Heart left ventricle (tissue), 16 donors: ENCODE data around the gene WDR83. TPM values are rescaled to one million over a fixed set of nuclear protein-coding genes. Genes with fewer than 3 reads are reported as not detected.

Source experiments
- ATAC-seq, 4 donors: fragments of 200-7000 bp; cut with Tn5 transposase; one replicate each; pipeline ENCODE4 v1.9.1; 2020 to 2022; ENCODE audit warnings: moderate library complexity in 4 of 4, mild to moderate bottlenecking in 3 of 4, moderate number of reproducible peaks in 1 of 4
- DNase-seq, 5 donors: peaks; one replicate each; pipeline ENCODE4 v3.0.0-alpha.2; 2020
- H3K27ac ChIP-seq, 12 donors: fragments of 200-600 bp; sonication (generic) in 4 of 12; one replicate each; pipeline versions ENCODE4 v1.5.0 to v1.8.0; 2016 to 2022; ENCODE audit warnings: mild to moderate bottlenecking in 2 of 12
- H3K27me3 ChIP-seq, 9 donors: fragments of 200-600 bp; sonication (generic) in 2 of 9; one replicate each; pipeline versions ENCODE4 v1.5.1 to v1.8.0; 2016 to 2022; ENCODE audit warnings: mild to moderate bottlenecking in 3 of 9
- H3K36me3 ChIP-seq, 9 donors: fragments of 200-600 bp; sonication (generic) in 2 of 9; one replicate each; pipeline versions ENCODE4 v1.5.0 to v1.8.0; 2018 to 2022; ENCODE audit warnings: mild to moderate bottlenecking in 2 of 9
- H3K4me1 ChIP-seq, 12 donors: fragments of 200-600 bp; sonication (generic) in 4 of 12; one replicate each; pipeline versions ENCODE4 v1.5.0 to v1.8.0; 2016 to 2022; ENCODE audit warnings: mild to moderate bottlenecking in 3 of 12
- H3K4me3 ChIP-seq, 12 donors: fragments of 200-600 bp; sonication (generic) in 4 of 12; one replicate each; pipeline versions ENCODE4 v1.5.0 to v1.8.0; 2017 to 2022; ENCODE audit warnings: mild to moderate bottlenecking in 9 of 12, moderate library complexity in 4 of 12
- H3K9me3 ChIP-seq, 12 donors: fragments of 200-600 bp; sonication (generic) in 4 of 12; one replicate each; pipeline versions ENCODE4 v1.5.0 to v1.8.0; 2016 to 2022; ENCODE audit warnings: mild to moderate bottlenecking in 1 of 12
- POLR2A ChIP-seq, 2 donors: fragments of 450-650 bp; IDR thresholded peaks; one replicate each; pipeline ENCODE4 v1.6.1; 2017; ENCODE audit warnings: antibody characterized with exemption in 2 of 2, mild to moderate bottlenecking in 2 of 2, moderate library complexity in 2 of 2
- WGBS, 4 donors: extraction: QIAGEN DNeasy Blood & Tissue Kit in 2 of 4; methylation state at CpG; one replicate each; pipeline versions ENCODE4 v1.1.5 to v1.1.7; 2013 to 2018; 5-methylcytosine and 5-hydroxymethylcytosine counted together
- intact Hi-C, 10 donors: fragments of 100-400 bp; cut with DNase I; formaldehyde crosslinking; loops; one replicate each; pipeline versions ENCODE4 v1.11.1 to v1.14.2; 2022
- polyA plus RNA-seq, 2 donors: library from polyadenylated mRNA; stranded (reverse); fragments of 200-250 nt; gene quantifications; one replicate each; pipeline ENCODE4 v1.2.3, GENCODE V29; 2013
- total RNA-seq, 9 donors: library from RNA; depleted of rRNA in 2 of 9; stranded (reverse); fragments of >200 nt in 2 of 9; fragmentation: NEBNext Ultra II Directional in 3 of 9; extraction: Animal tissue kit (Norgen Biotek cat#: 25700) in 3 of 9; gene quantifications; one replicate each; pipeline versions ENCODE4 v1.1.0 to v1.2.4, GENCODE V29; 2016 to 2023
- TF ChIP-seq, protein P1 (sequence below), 12 donors: fragments of 200-600 bp; sonication (generic) in 4 of 12; IDR thresholded peaks; one replicate each; pipeline versions ENCODE4 v1.5.0 to v1.8.0; 2018 to 2022; ENCODE audit warnings: antibody characterized with exemption in 12 of 12, mild to moderate bottlenecking in 5 of 12
- donor health status: ischemic (EF 13 %, LVEDD 7.1; RV severe dilation, severe dysfunction).
- donor health status: healthy with polysubstance abuse.
- donor health status: DM: no; HTN: yes; CAD: no.
- donor health status: DM: no; HTN: no; CAD: no.
- donor health status: ischemic (EF 25% LVEDD 6.9; RV normal size, moderate dysfunction).
- donor health status: ischemic (EF 25% LVEDD 5.7; RV mildly dilated, moderate dysfunction).
- donor health status: healthy.
- donor health status: DM: yes; HTN: yes; CAD: no.
- donor health status: ischemic (EF 35%, LVEDD 5.7; RV mildly dilated, moderate dysfunction).
- donor health status: nonischemic (EF 11% LVEDD 7.7; RV severe dilation, severe dysfunction).
- donor health status: DM: yes; HTN: yes; CAD: no.
- donor health status: PGD.
- donor health status: ischemic (EF 29% LVEDD 5.4; RV normal size, mild dysfunction).
- donor health status: nonischemic (EF 23%, LVEDD 6.1; RV moderate dilation, normal function).

WDR83 gene
- total and polyA plus RNA-seq, 11 donors, result 6.0 to 13.0 (median 7.9) TPM

DNA sequence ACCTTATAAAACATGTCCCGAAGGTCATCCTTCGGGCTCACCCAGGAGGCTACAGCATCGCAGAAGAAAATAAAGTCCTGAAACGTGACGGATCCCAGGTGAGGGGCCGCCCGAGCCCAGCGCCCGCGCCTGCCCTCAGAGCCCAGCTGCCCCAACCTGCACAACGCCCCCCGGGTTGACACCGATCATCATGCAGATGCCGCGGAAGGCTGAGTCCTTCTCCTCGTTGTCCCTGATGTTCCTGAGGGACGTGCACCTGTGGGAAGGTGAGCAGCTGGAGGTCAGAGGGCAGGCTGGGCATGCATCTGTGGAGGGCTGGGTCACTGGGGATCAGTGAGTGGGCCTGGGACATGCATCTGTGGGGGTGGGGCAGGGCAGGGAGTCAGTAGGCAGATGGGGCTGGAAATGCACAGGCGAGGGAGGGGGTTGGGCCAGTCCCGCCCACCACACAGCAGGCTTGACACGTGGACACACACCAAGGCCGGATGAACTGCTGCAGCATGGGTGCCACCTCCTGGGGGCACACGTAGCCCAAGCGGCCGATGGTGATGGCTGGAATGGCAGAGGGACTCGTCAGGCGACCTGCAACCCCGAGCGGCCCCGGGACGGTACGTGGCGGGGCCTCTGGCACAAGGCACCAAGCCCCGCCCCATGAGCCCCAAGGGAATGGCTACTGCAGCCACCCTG, 35.1 kb downstream of the WDR83 start:
- no peak for TF ChIP-seq POLR2A (IDR thresholded peaks at IDR 0.05)
- TF ChIP-seq, protein P1, sequence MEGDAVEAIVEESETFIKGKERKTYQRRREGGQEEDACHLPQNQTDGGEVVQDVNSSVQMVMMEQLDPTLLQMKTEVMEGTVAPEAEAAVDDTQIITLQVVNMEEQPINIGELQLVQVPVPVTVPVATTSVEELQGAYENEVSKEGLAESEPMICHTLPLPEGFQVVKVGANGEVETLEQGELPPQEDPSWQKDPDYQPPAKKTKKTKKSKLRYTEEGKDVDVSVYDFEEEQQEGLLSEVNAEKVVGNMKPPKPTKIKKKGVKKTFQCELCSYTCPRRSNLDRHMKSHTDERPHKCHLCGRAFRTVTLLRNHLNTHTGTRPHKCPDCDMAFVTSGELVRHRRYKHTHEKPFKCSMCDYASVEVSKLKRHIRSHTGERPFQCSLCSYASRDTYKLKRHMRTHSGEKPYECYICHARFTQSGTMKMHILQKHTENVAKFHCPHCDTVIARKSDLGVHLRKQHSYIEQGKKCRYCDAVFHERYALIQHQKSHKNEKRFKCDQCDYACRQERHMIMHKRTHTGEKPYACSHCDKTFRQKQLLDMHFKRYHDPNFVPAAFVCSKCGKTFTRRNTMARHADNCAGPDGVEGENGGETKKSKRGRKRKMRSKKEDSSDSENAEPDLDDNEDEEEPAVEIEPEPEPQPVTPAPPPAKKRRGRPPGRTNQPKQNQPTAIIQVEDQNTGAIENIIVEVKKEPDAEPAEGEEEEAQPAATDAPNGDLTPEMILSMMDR (IDR thresholded peaks at IDR 0.05), result no peak
- Histone ChIP-seq H3K27ac (no peak overlapping the region), H3K27me3 (no peaks in the 10 kb centered on the region), H3K36me3 (peaks cover 0 to 88% (median 78%) of the 10 kb centered on the region in 9 donors), H3K4me3 (no peak overlapping the region), H3K9me3 (no peaks in the 10 kb centered on the region), H3K4me1 (peaks cover 0 to 7% (median 4%) of the 10 kb centered on the region in 12 donors)
- ATAC-seq (no peak), DNase-seq (no peak)
- intact Hi-C loops, result no loop called here
- WGBS, 4 donors, result 90 to 92% (median 91%) methylated on average over 22 to 33 of the region's 33 CpGs

DNA sequence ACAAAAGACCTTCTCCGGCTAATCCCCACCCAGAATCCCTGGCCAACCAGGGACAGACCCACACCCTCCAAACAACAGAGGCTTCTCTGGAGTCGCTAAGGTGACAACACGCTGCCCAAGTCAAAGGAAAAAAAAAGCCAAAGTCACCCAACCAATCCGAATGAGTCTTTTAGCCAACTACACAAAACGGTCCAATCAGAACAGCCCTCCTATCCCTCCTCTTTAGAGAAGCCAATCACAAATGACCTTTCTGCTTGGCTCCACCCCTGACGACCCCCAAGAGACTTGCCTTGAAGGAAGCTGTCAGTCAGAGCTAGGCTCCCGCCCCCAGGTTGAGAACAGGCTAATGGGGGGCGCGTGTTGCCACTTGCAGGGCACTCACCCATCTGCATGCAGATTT, 36.4 kb downstream of the WDR83 start:
- intact Hi-C loops, result no loop called here
- 56 to 72% (median 62%) methylated on average over 9 of the region's 9 CpGs for WGBS, 4 donors
- ATAC-seq, result no peak

DNA sequence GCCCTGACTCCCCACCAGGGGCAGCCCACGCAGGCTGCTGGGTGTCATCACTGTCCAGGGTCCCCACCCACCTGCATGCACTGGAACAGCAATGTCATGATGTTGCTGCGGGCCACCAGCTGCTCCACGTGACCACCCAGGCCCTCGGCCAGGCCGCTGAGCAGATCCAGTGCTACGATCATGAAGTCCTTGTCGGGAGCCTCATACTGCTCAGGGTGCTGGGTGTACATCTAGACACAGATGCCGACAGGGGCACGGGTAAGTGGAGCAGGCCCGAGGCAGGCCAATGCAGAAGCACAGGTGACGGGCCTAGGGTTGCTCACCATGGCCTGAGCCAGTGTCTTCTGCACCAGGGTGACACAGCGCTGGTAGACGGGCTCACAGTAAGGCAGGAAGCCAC, 38.6 kb downstream of the WDR83 start:
- TF ChIP-seq, protein P1 (IDR thresholded peaks at IDR 0.05), result no peak
- no peak for TF ChIP-seq POLR2A (IDR thresholded peaks at IDR 0.05)
- intact Hi-C loops, result no loop called here
- no peak overlapping the region for H3K27ac ChIP-seq
- H3K27me3 ChIP-seq, result no peaks in the 10 kb centered on the region
- H3K4me3 ChIP-seq, result no peak overlapping the region
- no peaks in the 10 kb centered on the region for H3K4me1 ChIP-seq
- peaks cover 0 to 100% (median 98%) of the 10 kb centered on the region in 9 donors for H3K36me3 ChIP-seq
- no peak for DNase-seq
- ATAC-seq, result no peak
- WGBS, 4 donors, result 93 to 96% (median 94%) methylated on average over 11 to 13 of the region's 13 CpGs
- no peaks in the 10 kb centered on the region for H3K9me3 ChIP-seq

More for the DNA sequence above, 36.4 kb downstream of the WDR83 start:
- no peak for DNase-seq
- H3K36me3 ChIP-seq, result peaks cover 0 to 98% (median 90%) of the 10 kb centered on the region in 9 donors
- no peaks in the 10 kb centered on the region for H3K27me3 ChIP-seq
- H3K27ac ChIP-seq, result no peak overlapping the region
- H3K4me1 ChIP-seq, result no peaks in the 10 kb centered on the region
- H3K9me3 ChIP-seq, result no peaks in the 10 kb centered on the region
- TF ChIP-seq, protein P1 (IDR thresholded peaks at IDR 0.05), result no peak
- no peak for TF ChIP-seq POLR2A (IDR thresholded peaks at IDR 0.05)
- H3K4me3 ChIP-seq, result no peak overlapping the region

DNA sequence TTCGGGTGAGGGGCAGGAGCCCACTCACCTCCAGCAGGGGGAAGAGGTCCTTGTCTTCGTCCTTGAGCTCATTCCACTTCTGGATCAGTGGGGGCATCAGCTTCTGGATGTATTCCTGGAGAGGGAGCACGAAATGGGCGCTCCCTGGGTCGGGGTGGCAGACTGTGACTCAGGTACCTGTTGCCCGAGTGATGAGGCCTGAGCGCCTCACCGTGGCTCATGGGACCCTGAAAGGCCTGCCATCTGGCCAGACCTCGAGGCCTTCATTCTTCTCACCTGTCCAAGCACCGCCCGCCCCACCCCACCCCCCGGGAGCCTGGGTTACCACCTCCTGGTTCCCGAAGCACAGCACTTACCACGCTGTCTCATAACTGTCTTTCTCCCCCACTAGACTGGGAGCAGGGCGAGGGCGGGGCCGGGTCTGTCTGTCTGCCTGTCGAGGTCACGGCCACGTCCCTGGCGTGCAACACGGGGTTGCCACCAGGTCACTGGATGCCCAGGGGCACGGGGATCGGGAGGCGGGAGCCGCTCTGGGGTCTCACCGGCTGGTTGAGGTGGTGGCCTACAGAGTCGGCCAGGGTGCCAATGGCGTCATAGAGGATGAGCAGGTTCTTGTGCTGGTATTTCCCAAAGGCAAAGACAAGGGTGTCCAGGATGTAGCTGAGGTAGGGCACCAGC, 39.2 kb downstream of the WDR83 start:
- Histone ChIP-seq H3K36me3 (peaks cover 0 to 100% (median 98%) of the 10 kb centered on the region in 9 donors), H3K4me1 (no peaks in the 10 kb centered on the region), H3K27ac (no peak overlapping the region), H3K9me3 (no peaks in the 10 kb centered on the region), H3K27me3 (no peaks in the 10 kb centered on the region), H3K4me3 (no peak overlapping the region)
- no peak for ATAC-seq
- WGBS, 4 donors, result 91 to 96% (median 94%) methylated on average over 27 to 29 of the region's 29 CpGs
- intact Hi-C loops, result no loop called here
- DNase-seq, result no peak
- TF ChIP-seq, protein P1 (IDR thresholded peaks at IDR 0.05), result no peak
- TF ChIP-seq POLR2A (IDR thresholded peaks at IDR 0.05), result no peak
